T-helper 22 cell (primary cell): Measurements from ENCODE around the gene ZNF322.

Experiments
- DNase-seq: peaks from one replicate; pipeline ENCODE4 v3.0.0-alpha.2; 2020; ENCODE audit warnings: low read depth

ZNF322 gene

DNA sequence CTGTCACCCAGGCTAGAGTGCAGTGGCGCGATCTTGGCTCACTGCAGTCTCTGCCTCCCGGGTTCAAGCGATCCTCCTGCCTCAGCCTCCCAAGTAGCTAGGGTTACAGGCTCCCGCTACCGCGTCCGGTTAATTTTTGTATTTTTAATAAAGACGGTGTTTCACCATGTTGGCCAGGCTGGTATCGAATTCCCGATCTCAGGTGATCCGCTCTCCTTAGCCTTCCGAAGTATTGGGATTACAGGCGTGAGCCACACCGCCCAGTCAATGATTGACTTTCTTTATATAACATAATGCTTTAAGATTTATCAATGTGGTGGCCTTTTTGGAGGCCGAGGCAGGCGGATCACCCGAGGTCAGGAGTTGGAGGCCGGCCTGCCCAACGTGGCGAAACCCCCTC is 70.6 kb downstream of the ZNF322 start:
- no peak for DNase-seq
